SK-N-SH treated with all-trans-retinoic acid at 6 μM for 48 hours (cell line): Measurements from ENCODE around the gene SNAPC3.

ENCODE experiments used
- ATAC-seq: fragments of 200-7000 bp; cut with Tn5 transposase; 3 replicates; pipeline ENCODE4 v1.9.1; 2020; ENCODE audit warnings: mild to moderate bottlenecking, moderate library complexity
- ARNTL ChIP-seq: fragments of 450-650 bp; formaldehyde crosslinking; IDR thresholded peaks from 2 replicates; pipeline ENCODE4 v1.5.0; 2020; ENCODE audit warnings: low read depth, mild to moderate bottlenecking, moderate library complexity, borderline replicate concordance
- BACH2 ChIP-seq: fragments of 250-450 bp; sonication (Bioruptor Pico); IDR thresholded peaks from 2 replicates; pipeline ENCODE4 v1.9.0; 2021; ENCODE audit warnings: mild to moderate bottlenecking, borderline replicate concordance
- CSDC2 ChIP-seq: fragments of 250-450 bp; sonication (Bioruptor Pico); IDR thresholded peaks from 2 replicates; pipeline ENCODE4 v1.5.0; 2020; ENCODE audit warnings: mild to moderate bottlenecking, moderate library complexity
- ESRRG ChIP-seq: fragments of 250-450 bp; sonication (Bioruptor Pico); IDR thresholded peaks from 2 replicates; pipeline ENCODE4 v1.6.1; 2021; ENCODE audit warnings: mild to moderate bottlenecking
- GLIS3 ChIP-seq: fragments of 250-450 bp; sonication (Bioruptor Pico); IDR thresholded peaks from 2 replicates; pipeline ENCODE4 v1.5.0; 2020; ENCODE audit warnings: mild to moderate bottlenecking, moderate library complexity
- ISL1 ChIP-seq: fragments of 250-450 bp; sonication (Bioruptor Pico); IDR thresholded peaks from 2 replicates; pipeline ENCODE4 v2.1.2; 2022; ENCODE audit warnings: mild to moderate bottlenecking, moderate library complexity
- OSR1 ChIP-seq: fragments of 250-450 bp; sonication (Bioruptor Pico); IDR thresholded peaks from 2 replicates; pipeline ENCODE4 v1.8.0; 2022; ENCODE audit warnings: moderate library complexity, mild to moderate bottlenecking, inconsistent platforms
- PPARA ChIP-seq: fragments of 250-450 bp; sonication (Bioruptor Pico); IDR thresholded peaks from 2 replicates; pipeline ENCODE4 v1.5.0; 2020; ENCODE audit warnings: mild to moderate bottlenecking, borderline replicate concordance
- RARB ChIP-seq: fragments of 250-450 bp; sonication (Bioruptor Pico); IDR thresholded peaks from 2 replicates; pipeline ENCODE4 v1.8.0; 2021; ENCODE audit warnings: mild to moderate bottlenecking, moderate library complexity
- SNAI2 ChIP-seq: fragments of 250-450 bp; sonication (Bioruptor Pico); IDR thresholded peaks from 2 replicates; pipeline ENCODE4 v1.5.0; 2020; ENCODE audit warnings: mild to moderate bottlenecking, moderate library complexity
- TCF4 ChIP-seq: fragments of 250-450 bp; sonication (Bioruptor Pico); IDR thresholded peaks from 2 replicates; pipeline ENCODE4 v1.8.0; 2021; ENCODE audit warnings: mild to moderate bottlenecking, moderate library complexity, borderline replicate concordance
- TOX ChIP-seq: fragments of 250-450 bp; sonication (Bioruptor Pico); IDR thresholded peaks from 2 replicates; pipeline ENCODE4 v1.8.0; 2021; ENCODE audit warnings: mild to moderate bottlenecking, moderate library complexity, borderline replicate concordance
- ZC3H10 ChIP-seq: fragments of 250-450 bp; sonication (Bioruptor Pico); IDR thresholded peaks from 2 replicates; pipeline ENCODE4 v1.5.1; 2021; ENCODE audit warnings: mild to moderate bottlenecking, moderate library complexity
- ZFP30 ChIP-seq: fragments of 450-650 bp; formaldehyde crosslinking; IDR thresholded peaks from 2 replicates; pipeline ENCODE4 v1.5.0; 2022; ENCODE audit warnings: mild to moderate bottlenecking, moderate library complexity
- ZNF565 ChIP-seq: fragments of 450-650 bp; formaldehyde crosslinking; conservative IDR thresholded peaks from 2 replicates; pipeline ENCODE4 v1.5.0; 2020; ENCODE audit warnings: low read depth, mild to moderate bottlenecking, moderate library complexity
- ZNF70 ChIP-seq: fragments of 450-650 bp; formaldehyde crosslinking; IDR thresholded peaks from 2 replicates; pipeline ENCODE4 v1.5.0; 2020; ENCODE audit warnings: mild to moderate bottlenecking, moderate library complexity
- TF ChIP-seq, protein P1 (sequence below): fragments of 250-450 bp; sonication (Bioruptor Pico); IDR thresholded peaks from 2 replicates; pipeline ENCODE4 v1.5.0; 2020; ENCODE audit warnings: mild to moderate bottlenecking, moderate library complexity
- TF ChIP-seq, protein P2 (sequence below): fragments of 250-450 bp; sonication (Bioruptor Pico); IDR thresholded peaks from 2 replicates; pipeline ENCODE4 v1.8.0; 2021; ENCODE audit warnings: low read depth, mild to moderate bottlenecking, moderate library complexity, borderline replicate concordance
- TF ChIP-seq, protein P3 (sequence below): fragments of 250-450 bp; sonication (Bioruptor Pico); IDR thresholded peaks from 2 replicates; pipeline ENCODE4 v1.5.1; 2020; ENCODE audit warnings: low read depth, mild to moderate bottlenecking, moderate library complexity
- TF ChIP-seq, protein P4 (sequence below): fragments of 250-450 bp; sonication (Bioruptor Pico); IDR thresholded peaks from 2 replicates; pipeline ENCODE4 v1.8.0; 2020; ENCODE audit warnings: mild to moderate bottlenecking, moderate library complexity, borderline replicate concordance
- TF ChIP-seq, protein P5 (sequence below): fragments of 250-450 bp; sonication (Bioruptor Pico); IDR thresholded peaks from 2 replicates; pipeline ENCODE4 v1.5.1; 2021; ENCODE audit warnings: mild to moderate bottlenecking, moderate library complexity

The SNAPC3 gene

DNA sequence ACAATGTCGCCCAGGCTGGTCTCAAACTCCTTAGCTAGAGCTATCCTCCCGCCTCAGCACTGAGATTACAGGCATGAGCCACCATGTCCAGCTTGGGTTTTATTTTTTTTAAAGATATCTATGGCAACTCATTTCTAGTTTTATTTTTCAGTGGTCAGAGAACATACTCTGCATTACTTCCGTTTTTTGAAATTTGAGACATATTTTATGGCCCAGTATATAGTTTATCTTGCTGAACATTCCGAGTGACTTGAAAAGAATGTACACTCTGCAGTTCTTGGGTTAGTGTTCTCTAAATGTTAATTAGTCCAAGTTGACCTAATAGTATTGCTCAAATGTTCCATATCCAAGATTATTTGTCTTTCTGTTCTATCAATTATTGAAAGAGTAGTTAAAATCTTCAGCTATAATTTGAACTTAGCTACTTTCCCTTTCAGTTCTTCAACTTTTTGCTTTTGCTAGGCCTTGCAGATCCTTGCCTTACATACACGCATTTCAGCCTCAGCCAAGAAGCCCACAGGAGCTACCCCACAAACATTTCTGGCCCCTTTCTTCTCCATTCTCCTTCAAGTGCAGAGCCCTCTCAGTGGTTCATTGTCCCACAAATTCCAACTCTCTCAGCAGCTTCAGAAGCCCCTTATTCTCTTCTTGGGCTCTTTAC, 22.3 kb upstream of the SNAPC3 start:
- ATAC-seq: no peak
- no peak for TF ChIP-seq SNAI2 (CRISPR knock-in tag)
- no peak for TF ChIP-seq ZC3H10 (CRISPR knock-in tag)
- TF ChIP-seq, protein P1, sequence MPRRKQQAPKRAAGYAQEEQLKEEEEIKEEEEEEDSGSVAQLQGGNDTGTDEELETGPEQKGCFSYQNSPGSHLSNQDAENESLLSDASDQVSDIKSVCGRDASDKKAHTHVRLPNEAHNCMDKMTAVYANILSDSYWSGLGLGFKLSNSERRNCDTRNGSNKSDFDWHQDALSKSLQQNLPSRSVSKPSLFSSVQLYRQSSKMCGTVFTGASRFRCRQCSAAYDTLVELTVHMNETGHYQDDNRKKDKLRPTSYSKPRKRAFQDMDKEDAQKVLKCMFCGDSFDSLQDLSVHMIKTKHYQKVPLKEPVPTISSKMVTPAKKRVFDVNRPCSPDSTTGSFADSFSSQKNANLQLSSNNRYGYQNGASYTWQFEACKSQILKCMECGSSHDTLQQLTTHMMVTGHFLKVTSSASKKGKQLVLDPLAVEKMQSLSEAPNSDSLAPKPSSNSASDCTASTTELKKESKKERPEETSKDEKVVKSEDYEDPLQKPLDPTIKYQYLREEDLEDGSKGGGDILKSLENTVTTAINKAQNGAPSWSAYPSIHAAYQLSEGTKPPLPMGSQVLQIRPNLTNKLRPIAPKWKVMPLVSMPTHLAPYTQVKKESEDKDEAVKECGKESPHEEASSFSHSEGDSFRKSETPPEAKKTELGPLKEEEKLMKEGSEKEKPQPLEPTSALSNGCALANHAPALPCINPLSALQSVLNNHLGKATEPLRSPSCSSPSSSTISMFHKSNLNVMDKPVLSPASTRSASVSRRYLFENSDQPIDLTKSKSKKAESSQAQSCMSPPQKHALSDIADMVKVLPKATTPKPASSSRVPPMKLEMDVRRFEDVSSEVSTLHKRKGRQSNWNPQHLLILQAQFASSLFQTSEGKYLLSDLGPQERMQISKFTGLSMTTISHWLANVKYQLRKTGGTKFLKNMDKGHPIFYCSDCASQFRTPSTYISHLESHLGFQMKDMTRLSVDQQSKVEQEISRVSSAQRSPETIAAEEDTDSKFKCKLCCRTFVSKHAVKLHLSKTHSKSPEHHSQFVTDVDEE (CRISPR knock-in tag): no peak
- TF ChIP-seq ARNTL (CRISPR knock-in tag): no peak
- TF ChIP-seq PPARA: no peak
- no peak for TF ChIP-seq ZNF70 (CRISPR knock-in tag)
- no peak for TF ChIP-seq TOX (CRISPR knock-in tag)
- TF ChIP-seq, protein P2, sequence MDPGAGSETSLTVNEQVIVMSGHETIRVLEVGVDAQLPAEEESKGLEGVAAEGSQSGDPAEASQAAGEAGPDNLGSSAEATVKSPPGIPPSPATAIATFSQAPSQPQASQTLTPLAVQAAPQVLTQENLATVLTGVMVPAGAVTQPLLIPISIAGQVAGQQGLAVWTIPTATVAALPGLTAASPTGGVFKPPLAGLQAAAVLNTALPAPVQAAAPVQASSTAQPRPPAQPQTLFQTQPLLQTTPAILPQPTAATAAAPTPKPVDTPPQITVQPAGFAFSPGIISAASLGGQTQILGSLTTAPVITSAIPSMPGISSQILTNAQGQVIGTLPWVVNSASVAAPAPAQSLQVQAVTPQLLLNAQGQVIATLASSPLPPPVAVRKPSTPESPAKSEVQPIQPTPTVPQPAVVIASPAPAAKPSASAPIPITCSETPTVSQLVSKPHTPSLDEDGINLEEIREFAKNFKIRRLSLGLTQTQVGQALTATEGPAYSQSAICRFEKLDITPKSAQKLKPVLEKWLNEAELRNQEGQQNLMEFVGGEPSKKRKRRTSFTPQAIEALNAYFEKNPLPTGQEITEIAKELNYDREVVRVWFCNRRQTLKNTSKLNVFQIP (CRISPR knock-in tag): no peak
- TF ChIP-seq, protein P3, sequence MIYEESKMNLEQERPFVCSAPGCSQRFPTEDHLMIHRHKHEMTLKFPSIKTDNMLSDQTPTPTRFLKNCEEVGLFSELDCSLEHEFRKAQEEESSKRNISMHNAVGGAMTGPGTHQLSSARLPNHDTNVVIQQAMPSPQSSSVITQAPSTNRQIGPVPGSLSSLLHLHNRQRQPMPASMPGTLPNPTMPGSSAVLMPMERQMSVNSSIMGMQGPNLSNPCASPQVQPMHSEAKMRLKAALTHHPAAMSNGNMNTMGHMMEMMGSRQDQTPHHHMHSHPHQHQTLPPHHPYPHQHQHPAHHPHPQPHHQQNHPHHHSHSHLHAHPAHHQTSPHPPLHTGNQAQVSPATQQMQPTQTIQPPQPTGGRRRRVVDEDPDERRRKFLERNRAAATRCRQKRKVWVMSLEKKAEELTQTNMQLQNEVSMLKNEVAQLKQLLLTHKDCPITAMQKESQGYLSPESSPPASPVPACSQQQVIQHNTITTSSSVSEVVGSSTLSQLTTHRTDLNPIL (CRISPR knock-in tag): no peak
- TF ChIP-seq, protein P4, sequence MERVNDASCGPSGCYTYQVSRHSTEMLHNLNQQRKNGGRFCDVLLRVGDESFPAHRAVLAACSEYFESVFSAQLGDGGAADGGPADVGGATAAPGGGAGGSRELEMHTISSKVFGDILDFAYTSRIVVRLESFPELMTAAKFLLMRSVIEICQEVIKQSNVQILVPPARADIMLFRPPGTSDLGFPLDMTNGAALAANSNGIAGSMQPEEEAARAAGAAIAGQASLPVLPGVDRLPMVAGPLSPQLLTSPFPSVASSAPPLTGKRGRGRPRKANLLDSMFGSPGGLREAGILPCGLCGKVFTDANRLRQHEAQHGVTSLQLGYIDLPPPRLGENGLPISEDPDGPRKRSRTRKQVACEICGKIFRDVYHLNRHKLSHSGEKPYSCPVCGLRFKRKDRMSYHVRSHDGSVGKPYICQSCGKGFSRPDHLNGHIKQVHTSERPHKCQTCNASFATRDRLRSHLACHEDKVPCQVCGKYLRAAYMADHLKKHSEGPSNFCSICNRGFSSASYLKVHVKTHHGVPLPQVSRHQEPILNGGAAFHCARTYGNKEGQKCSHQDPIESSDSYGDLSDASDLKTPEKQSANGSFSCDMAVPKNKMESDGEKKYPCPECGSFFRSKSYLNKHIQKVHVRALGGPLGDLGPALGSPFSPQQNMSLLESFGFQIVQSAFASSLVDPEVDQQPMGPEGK: no peak
- TF ChIP-seq ZNF565 (CRISPR knock-in tag): no peak
- no peak for TF ChIP-seq ZFP30
- TF ChIP-seq TCF4 (CRISPR knock-in tag): no peak
- no peak for TF ChIP-seq RARB (CRISPR knock-in tag)
- no peak for TF ChIP-seq CSDC2

DNA sequence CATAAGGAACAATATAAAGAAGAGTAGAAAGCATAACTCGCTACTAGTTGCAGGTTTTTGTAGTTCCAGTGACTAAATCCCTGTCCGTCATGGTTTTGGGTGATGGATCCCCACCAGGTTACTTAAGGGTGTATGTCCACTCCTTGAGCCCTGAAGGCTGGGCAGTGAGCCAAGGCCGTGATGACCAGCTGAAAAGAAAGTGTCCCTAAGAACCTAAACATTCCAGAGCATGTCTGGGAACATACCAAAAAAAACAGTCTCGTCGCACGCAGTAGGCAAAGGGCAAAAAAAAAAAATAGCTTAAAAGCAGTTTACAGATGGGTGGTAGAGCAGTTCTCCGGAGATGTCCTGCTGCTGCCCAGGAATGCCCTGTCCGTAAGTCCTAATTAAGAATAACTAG, 21.4 kb upstream of the SNAPC3 start:
- no peak for ATAC-seq
- no peak for TF ChIP-seq ZFP30
- TF ChIP-seq GLIS3 (CRISPR knock-in tag): no peak
- TF ChIP-seq BACH2 (CRISPR knock-in tag): no peak
- TF ChIP-seq, protein P3 (CRISPR knock-in tag): no peak
- TF ChIP-seq, protein P1 (CRISPR knock-in tag): no peak
- TF ChIP-seq, protein P4: no peak
- TF ChIP-seq, protein P5, sequence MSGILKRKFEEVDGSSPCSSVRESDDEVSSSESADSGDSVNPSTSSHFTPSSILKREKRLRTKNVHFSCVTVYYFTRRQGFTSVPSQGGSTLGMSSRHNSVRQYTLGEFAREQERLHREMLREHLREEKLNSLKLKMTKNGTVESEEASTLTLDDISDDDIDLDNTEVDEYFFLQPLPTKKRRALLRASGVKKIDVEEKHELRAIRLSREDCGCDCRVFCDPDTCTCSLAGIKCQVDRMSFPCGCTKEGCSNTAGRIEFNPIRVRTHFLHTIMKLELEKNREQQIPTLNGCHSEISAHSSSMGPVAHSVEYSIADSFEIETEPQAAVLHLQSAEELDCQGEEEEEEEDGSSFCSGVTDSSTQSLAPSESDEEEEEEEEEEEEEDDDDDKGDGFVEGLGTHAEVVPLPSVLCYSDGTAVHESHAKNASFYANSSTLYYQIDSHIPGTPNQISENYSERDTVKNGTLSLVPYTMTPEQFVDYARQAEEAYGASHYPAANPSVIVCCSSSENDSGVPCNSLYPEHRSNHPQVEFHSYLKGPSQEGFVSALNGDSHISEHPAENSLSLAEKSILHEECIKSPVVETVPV (CRISPR knock-in tag): no peak
- no peak for TF ChIP-seq ESRRG
- TF ChIP-seq RARB (CRISPR knock-in tag): no peak
- no peak for TF ChIP-seq ISL1 (CRISPR knock-in tag)
- TF ChIP-seq, protein P2 (CRISPR knock-in tag): no peak
- TF ChIP-seq ARNTL (CRISPR knock-in tag): no peak
- TF ChIP-seq TCF4 (CRISPR knock-in tag): no peak
- TF ChIP-seq SNAI2 (CRISPR knock-in tag): no peak
- no peak for TF ChIP-seq OSR1 (CRISPR knock-in tag)
